Smooth muscle cell (in vitro differentiated cells): ENCODE measurements around the gene PSPH. TPM values are rescaled to one million over a fixed set of nuclear protein-coding genes. Genes with fewer than 3 reads are reported as not detected.
"Not testable (repeated sequence)": the region's sequence is repeated elsewhere in the genome, so short reads cannot be mapped to it uniquely, and the experiment has no call there.

ENCODE experiments used
- DNase-seq: peaks from one replicate; lab custom pipeline; 2025; ENCODE audit not compliant: unreplicated experiment; lab: John Stamatoyannopoulos, UW
- H2AFZ ChIP-seq: fragments of 200-600 bp; sonication (generic); 2 replicates; pipeline ENCODE4 v1.6.0; 2016; ENCODE audit warnings: antibody characterized with exemption, low read depth, mild to moderate bottlenecking
- H3F3A ChIP-seq: fragments of 200-600 bp; sonication (generic); 2 replicates; pipeline ENCODE4 v1.6.0; 2017; ENCODE audit warnings: antibody characterized with exemption, low read depth
- H3K27ac ChIP-seq: fragments of 200-600 bp; sonication (generic); 2 replicates; pipeline ENCODE4 v1.5.1; 2016; ENCODE audit warnings: low read depth, mild to moderate bottlenecking
- H3K27me3 ChIP-seq: fragments of 200-600 bp; sonication (generic); 2 replicates; pipeline ENCODE4 v1.6.1; 2016; ENCODE audit warnings: low read depth, mild to moderate bottlenecking
- H3K36me3 ChIP-seq: fragments of 200-600 bp; sonication (generic); 2 replicates; pipeline ENCODE4 v1.5.1; 2016; ENCODE audit warnings: low read depth
- H3K4me1 ChIP-seq: fragments of 200-600 bp; sonication (generic); 2 replicates; pipeline ENCODE4 v1.5.1; 2016; ENCODE audit warnings: low read depth
- H3K4me2 ChIP-seq: fragments of 200-600 bp; sonication (generic); 2 replicates; pipeline ENCODE4 v1.6.0; 2016; ENCODE audit warnings: mild to moderate bottlenecking
- H3K4me3 ChIP-seq: fragments of 200-600 bp; sonication (generic); 2 replicates; pipeline ENCODE4 v1.5.1; 2016; ENCODE audit warnings: mild to moderate bottlenecking
- H3K79me2 ChIP-seq: fragments of 200-600 bp; sonication (generic); 2 replicates; pipeline ENCODE4 v1.6.0; 2016; ENCODE audit warnings: low read depth, mild to moderate bottlenecking
- H3K9ac ChIP-seq: fragments of 200-600 bp; sonication (generic); 2 replicates; pipeline ENCODE4 v1.6.0; 2016; ENCODE audit warnings: low read depth
- H3K9me3 ChIP-seq: fragments of 200-600 bp; sonication (generic); replicated peaks from 2 replicates; pipeline ENCODE4 v1.5.1; 2016; ENCODE audit warnings: low read depth
- H4K20me1 ChIP-seq: fragments of 200-600 bp; sonication (generic); 2 replicates; pipeline ENCODE4 v1.6.0; 2016; ENCODE audit warnings: low read depth
- WGBS: methylation state at CpG from one replicate; pipeline ENCODE4 v1.1.7; 2016; ENCODE audit warnings: low lambda C conversion rate; 5-methylcytosine and 5-hydroxymethylcytosine counted together
- polyA plus RNA-seq: library from polyadenylated mRNA; unstranded; fragments of >200 nt; fragmentation: Nextera tagmentation; extraction: Ambion mirVana; gene quantifications from 2 replicates; pipeline ENCODE4 v1.2.1, GENCODE V29; 2016
- total RNA-seq: library from RNA; depleted of rRNA; stranded (reverse); fragments of >200 nt; gene quantifications from 2 replicates; pipeline ENCODE4 v1.2.3, GENCODE V29; 2014
- TF ChIP-seq, protein P1 (sequence below): fragments of 200-600 bp; sonication (generic); IDR thresholded peaks from 2 replicates; pipeline ENCODE4 v1.5.1; 2017; ENCODE audit warnings: borderline replicate concordance, mild to moderate bottlenecking, antibody characterized with exemption; ENCODE audit not compliant: insufficient read depth, poor library complexity, severe bottlenecking

The PSPH gene
- total and polyA plus RNA-seq, 2 experiments from 2014 or later, result 14.8 to 31.2 TPM

DNA sequence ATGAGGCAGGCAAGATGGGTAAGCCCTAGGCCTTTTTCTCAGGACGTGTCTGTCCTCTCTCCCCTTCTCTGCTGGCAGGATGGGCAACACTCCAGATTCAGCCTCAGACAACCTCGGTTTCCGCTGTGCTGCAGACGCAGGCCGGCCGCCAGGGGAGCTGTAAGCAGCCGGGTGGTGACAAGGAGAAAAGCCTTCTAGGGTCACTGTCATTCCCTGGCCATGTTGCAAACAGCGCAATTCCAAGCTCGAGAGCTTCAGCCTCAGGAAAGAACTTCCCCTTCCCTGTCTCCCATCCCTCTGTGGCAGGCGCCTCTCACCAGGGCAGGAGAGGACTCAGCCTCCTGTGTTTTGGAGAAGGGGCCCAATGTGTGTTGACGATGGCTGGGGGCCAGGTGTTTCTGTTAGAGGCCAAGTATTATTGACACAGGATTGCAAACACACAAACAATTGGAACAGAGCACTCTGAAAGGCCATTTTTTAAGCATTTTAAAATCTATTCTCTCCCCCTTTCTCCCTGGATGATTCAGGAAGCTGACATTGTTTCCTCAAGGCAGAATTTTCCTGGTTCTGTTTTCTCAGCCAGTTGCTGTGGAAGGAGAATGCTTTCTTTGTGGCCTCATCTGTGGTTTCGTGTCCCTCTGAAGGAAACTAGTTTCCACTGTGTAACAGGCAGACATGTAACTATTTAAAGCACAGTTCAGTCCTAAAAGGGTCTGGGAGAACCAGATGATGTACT is 28.4 kb upstream of the PSPH start:
- Histone ChIP-seq H4K20me1 (peaks cover under 1% of the 10 kb centered on the region), H3K36me3 (no peaks in the 10 kb centered on the region), H3K27me3 (no peaks in the 10 kb centered on the region), H3K4me3 (no peak overlapping the region), H3K9ac (no peak overlapping the region), H3K27ac (no peak overlapping the region), H3F3A (no peaks in the 10 kb centered on the region), H3K9me3 (no peaks in the 10 kb centered on the region), H3K4me1 (no peaks in the 10 kb centered on the region), H3K4me2 (no peak overlapping the region), H2AFZ (no peak overlapping the region), H3K79me2 (no peaks in the 10 kb centered on the region)
- TF ChIP-seq, protein P1, sequence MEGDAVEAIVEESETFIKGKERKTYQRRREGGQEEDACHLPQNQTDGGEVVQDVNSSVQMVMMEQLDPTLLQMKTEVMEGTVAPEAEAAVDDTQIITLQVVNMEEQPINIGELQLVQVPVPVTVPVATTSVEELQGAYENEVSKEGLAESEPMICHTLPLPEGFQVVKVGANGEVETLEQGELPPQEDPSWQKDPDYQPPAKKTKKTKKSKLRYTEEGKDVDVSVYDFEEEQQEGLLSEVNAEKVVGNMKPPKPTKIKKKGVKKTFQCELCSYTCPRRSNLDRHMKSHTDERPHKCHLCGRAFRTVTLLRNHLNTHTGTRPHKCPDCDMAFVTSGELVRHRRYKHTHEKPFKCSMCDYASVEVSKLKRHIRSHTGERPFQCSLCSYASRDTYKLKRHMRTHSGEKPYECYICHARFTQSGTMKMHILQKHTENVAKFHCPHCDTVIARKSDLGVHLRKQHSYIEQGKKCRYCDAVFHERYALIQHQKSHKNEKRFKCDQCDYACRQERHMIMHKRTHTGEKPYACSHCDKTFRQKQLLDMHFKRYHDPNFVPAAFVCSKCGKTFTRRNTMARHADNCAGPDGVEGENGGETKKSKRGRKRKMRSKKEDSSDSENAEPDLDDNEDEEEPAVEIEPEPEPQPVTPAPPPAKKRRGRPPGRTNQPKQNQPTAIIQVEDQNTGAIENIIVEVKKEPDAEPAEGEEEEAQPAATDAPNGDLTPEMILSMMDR, result no peak
- 89% methylated on average over 12 of the region's 12 CpGs for WGBS
- DNase-seq, result no peak

DNA sequence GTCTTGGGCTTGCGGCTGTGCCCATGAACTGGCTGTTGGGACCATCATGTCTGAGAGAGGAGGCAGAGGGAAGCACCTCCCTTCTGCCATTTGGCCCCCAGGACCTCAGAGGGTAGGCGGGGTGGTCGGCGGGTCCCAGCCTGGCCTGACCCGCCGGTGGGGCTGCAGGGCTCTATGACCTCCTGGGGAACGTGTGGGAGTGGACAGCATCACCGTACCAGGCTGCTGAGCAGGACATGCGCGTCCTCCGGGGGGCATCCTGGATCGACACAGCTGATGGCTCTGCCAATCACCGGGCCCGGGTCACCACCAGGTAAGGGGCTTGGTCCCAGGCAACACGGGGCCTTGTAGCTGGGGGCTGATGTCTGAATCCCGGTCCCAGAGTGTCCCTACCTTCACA is 27.0 kb upstream of the PSPH start:
- peaks cover 3% of the 10 kb centered on the region for H4K20me1 ChIP-seq
- TF ChIP-seq, protein P1, result no peak
- no peak overlapping the region for H2AFZ ChIP-seq
- no peak for DNase-seq
- no peaks in the 10 kb centered on the region for H3K9me3 ChIP-seq
- H3K4me3 ChIP-seq, result no peak overlapping the region
- H3K27ac ChIP-seq, result no peak overlapping the region
- no peak overlapping the region for H3K9ac ChIP-seq
- H3K4me1 ChIP-seq, result no peaks in the 10 kb centered on the region
- WGBS, result 97% methylated on average over 16 of the region's 16 CpGs
- H3K36me3 ChIP-seq, result no peaks in the 10 kb centered on the region
- H3K79me2 ChIP-seq, result no peaks in the 10 kb centered on the region
- no peaks in the 10 kb centered on the region for H3F3A ChIP-seq
- H3K27me3 ChIP-seq, result no peaks in the 10 kb centered on the region
- H3K4me2 ChIP-seq, result no peak overlapping the region

DNA sequence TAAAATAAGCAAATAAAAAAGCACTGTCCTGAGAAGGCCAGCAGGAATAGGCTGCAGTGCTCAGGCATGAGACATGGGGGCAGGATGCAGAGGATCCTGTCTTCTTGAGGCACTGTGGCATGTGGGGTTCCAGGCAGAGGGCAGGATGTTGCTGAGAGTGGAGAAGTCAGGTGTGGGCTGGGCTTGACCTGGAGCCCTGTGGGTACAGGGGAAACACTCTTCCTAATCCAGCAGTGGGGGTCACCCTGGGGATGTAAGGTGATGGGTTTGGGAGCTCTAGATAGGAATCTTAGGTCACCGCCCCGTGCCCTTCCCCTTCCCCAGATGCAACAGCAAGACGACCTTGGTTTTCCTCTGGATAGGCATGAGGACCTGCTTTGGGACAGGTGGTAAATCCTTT is 26.4 kb upstream of the PSPH start:
- no peak for DNase-seq
- H3K4me3 ChIP-seq, result no peak overlapping the region
- no peaks in the 10 kb centered on the region for H3K4me1 ChIP-seq
- H2AFZ ChIP-seq, result no peak overlapping the region
- no peaks in the 10 kb centered on the region for H3K27me3 ChIP-seq
- no peaks in the 10 kb centered on the region for H3F3A ChIP-seq
- no peaks in the 10 kb centered on the region for H3K9me3 ChIP-seq
- WGBS, result 96% methylated on average over 3 of the region's 3 CpGs
- no peak overlapping the region for H3K4me2 ChIP-seq
- no peaks in the 10 kb centered on the region for H3K79me2 ChIP-seq
- no peak overlapping the region for H3K27ac ChIP-seq
- H3K9ac ChIP-seq, result no peak overlapping the region
- no peaks in the 10 kb centered on the region for H3K36me3 ChIP-seq
- H4K20me1 ChIP-seq, result peaks cover 3% of the 10 kb centered on the region
- TF ChIP-seq, protein P1, result no peak

DNA sequence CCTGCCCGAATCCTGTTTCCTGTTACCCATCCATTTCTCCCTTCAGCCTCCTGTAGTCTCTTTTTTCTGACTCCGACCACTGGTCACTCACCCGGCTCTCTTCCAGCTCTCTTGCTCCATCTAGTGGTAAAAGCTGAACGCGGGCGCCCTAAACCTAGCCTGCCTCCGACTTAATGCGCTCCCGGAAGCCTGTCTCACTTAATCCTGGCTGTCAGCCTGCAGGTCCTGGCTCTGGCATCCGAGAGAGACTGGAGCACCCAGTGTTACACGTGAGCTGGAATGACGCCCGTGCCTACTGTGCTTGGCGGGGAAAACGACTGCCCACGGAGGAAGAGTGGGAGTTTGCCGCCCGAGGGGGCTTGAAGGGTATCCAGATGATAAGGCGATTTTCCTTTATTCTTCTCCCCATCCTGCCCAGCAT is 23.1 kb upstream of the PSPH start:
- H3F3A ChIP-seq, result no peaks in the 10 kb centered on the region
- peaks cover 5% of the 10 kb centered on the region for H3K36me3 ChIP-seq
- no peaks in the 10 kb centered on the region for H3K4me1 ChIP-seq
- no peaks in the 10 kb centered on the region for H3K9me3 ChIP-seq
- no peaks in the 10 kb centered on the region for H3K27me3 ChIP-seq
- H4K20me1 ChIP-seq, result peaks cover 3% of the 10 kb centered on the region
- H2AFZ ChIP-seq, result no peak overlapping the region
- no peak overlapping the region for H3K27ac ChIP-seq
- WGBS, result 30% methylated on average over 19 of the region's 19 CpGs
- H3K4me2 ChIP-seq, result no peak overlapping the region
- DNase-seq, result peak; percentile 33
- no peak overlapping the region for H3K4me3 ChIP-seq
- TF ChIP-seq, protein P1, result peak; percentile 91
- H3K9ac ChIP-seq, result no peak overlapping the region
- H3K79me2 ChIP-seq, result no peaks in the 10 kb centered on the region

DNA sequence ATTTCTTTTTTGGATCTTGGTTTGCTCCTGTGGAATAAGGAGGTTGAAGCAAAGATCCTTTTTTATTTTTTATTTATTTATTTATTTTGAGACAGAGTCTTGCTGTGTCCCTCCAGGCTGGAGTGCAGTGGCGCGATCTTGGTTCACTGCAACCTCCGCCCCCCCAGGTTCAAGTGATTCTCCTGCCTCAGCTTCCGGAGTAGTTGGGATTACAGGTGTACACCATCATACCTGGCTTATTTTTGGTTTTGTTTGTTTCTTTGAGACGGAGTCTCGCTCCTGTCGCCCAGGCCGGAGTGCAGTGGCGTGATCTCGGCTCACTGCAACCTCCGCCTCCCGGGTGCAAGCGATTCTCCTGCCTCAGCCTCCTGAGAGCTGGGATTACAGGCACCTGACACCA is 15.1 kb upstream of the PSPH start:
- not testable (repeated sequence) for H3K36me3 ChIP-seq, H3K27me3 ChIP-seq, H3K4me3 ChIP-seq, H3K9ac ChIP-seq, H3K9me3 ChIP-seq, H3K27ac ChIP-seq, H3K4me2 ChIP-seq, DNase-seq, H2AFZ ChIP-seq, H4K20me1 ChIP-seq
- Histone ChIP-seq H3K4me1 (peaks cover 21% of the 10 kb centered on the region), H3F3A (peaks cover 21% of the 10 kb centered on the region), H3K79me2 (peaks cover 17% of the 10 kb centered on the region)
- WGBS, result 93% methylated on average over 13 of the region's 13 CpGs
